GM12878 (cell line): Measurements from ENCODE around the gene TMEM237. TPM values are rescaled to one million over a fixed set of nuclear protein-coding genes. Genes with fewer than 3 reads are reported as not detected.

Experiments used
- ATAC-seq: fragments of 200-7000 bp; cut with Tn5 transposase; 3 replicates; pipeline ENCODE4 v1.9.1; 2020; ENCODE audit warnings: mild to moderate bottlenecking, moderate library complexity
- BruUV-seq: library from RNA; stranded (reverse); fragments of 400-500 nt; replicated peaks from 2 replicates; lab custom pipeline; 2021; lab: Mats Ljungman, UMichigan
- CTCF ChIA-PET: fragments of 300-600 bp; sonication (Branson Sonifier 250); formaldehyde crosslinking; extraction: SDS; loops from one replicate; lab custom pipeline; 2021; ENCODE audit warnings: inconsistent platforms; lab: Yijun Ruan, JAX
- POLR2A ChIA-PET: fragments of 350-600 bp; formaldehyde crosslinking; extraction: SDS; loops from one replicate; lab custom pipeline; 2021; ENCODE audit warnings: inconsistent platforms; lab: Charles Lee
- RAD21 ChIA-PET: fragments of 300-600 bp; sonication (Branson Sonifier 250); formaldehyde crosslinking; loops from one replicate; lab custom pipeline; 2023; ENCODE audit warnings: antibody characterized with exemption; ENCODE audit not compliant: unreplicated experiment; lab: Charles Lee
- SMC1A ChIA-PET: fragments of 300-600 bp; sonication (Branson Sonifier 250); formaldehyde crosslinking; loops from one replicate; lab custom pipeline; 2023; ENCODE audit not compliant: unreplicated experiment, uncharacterized antibody; lab: Charles Lee
- DNase-seq: peaks from one replicate; pipeline ENCODE4 v3.0.0-alpha.2; 2011; ENCODE audit warnings: low read depth, low spot score
- FAIRE-seq: peaks from 3 replicates; lab custom pipeline; 2011; peaks lifted over from hg19 to GRCh38; lab: Jason Lieb, UNC
- H2AFZ ChIP-seq: 2 replicates; pipeline ENCODE4 v1.6.0; 2011; ENCODE audit warnings: low read depth, low read length, control low read depth; ENCODE audit not compliant: control insufficient read depth
- H3K27ac ChIP-seq: 2 replicates; pipeline ENCODE4 v1.5.1; 2011; ENCODE audit warnings: control low read depth; ENCODE audit not compliant: control insufficient read depth, insufficient read depth
- H3K27me3 ChIP-seq, 2 experiments: replicated peaks in 1 of 2; 2 replicates each; pipeline versions ENCODE4 v1.6.0 to v1.6.1; 2011; ENCODE audit warnings: low read length in 1 of 2; ENCODE audit not compliant: control insufficient read depth in 2 of 2, insufficient read depth in 2 of 2
- H3K36me3 ChIP-seq, 2 experiments: 2 replicates each; pipeline ENCODE4 v1.5.1; 2011; ENCODE audit warnings: low read length in 1 of 2; ENCODE audit not compliant: control insufficient read depth in 2 of 2, insufficient read depth in 2 of 2
- H3K4me1 ChIP-seq: 2 replicates; pipeline ENCODE4 v1.6.1; 2011; ENCODE audit warnings: mild to moderate bottlenecking, low read length, moderate library complexity, mixed read lengths; ENCODE audit not compliant: control insufficient read depth, insufficient read depth
- H3K4me2 ChIP-seq: 2 replicates; pipeline ENCODE4 v1.6.0; 2011; ENCODE audit warnings: control low read depth; ENCODE audit not compliant: control insufficient read depth, insufficient read depth
- H3K4me3 ChIP-seq: fragments of 200-600 bp; sonication (generic); 2 replicates; pipeline ENCODE4 v1.5.1; 2016
- H3K79me2 ChIP-seq: 2 replicates; pipeline ENCODE4 v1.6.0; 2011; ENCODE audit warnings: low read length; ENCODE audit not compliant: control insufficient read depth, insufficient read depth
- H3K9ac ChIP-seq: 2 replicates; pipeline ENCODE4 v1.8.0; 2011; ENCODE audit warnings: low read length, control low read depth, mixed read lengths; ENCODE audit not compliant: control insufficient read depth, insufficient read depth
- H3K9me3 ChIP-seq: replicated peaks from 3 replicates; pipeline ENCODE4 v1.5.1; 2011; ENCODE audit warnings: mild to moderate bottlenecking, low read length; ENCODE audit not compliant: control insufficient read depth, insufficient read depth
- H4K20me1 ChIP-seq: 2 replicates; pipeline ENCODE4 v1.6.0; 2011; ENCODE audit not compliant: control insufficient read depth, insufficient read depth
- ATF3 ChIP-seq: IDR thresholded peaks from 2 replicates; pipeline ENCODE4 v1.6.1; 2011; ENCODE audit warnings: low read depth, mild to moderate bottlenecking, low read length, moderate library complexity, borderline replicate concordance; ENCODE audit errors: extremely low read depth
- CHD4 ChIP-seq: fragments of 200-600 bp; sonication (generic); IDR thresholded peaks from 2 replicates; pipeline ENCODE4 v1.6.1; 2016; ENCODE audit warnings: mild to moderate bottlenecking
- E2F4 ChIP-seq: IDR thresholded peaks from 2 replicates; pipeline ENCODE4 v1.6.1; 2012; ENCODE audit warnings: low read depth, low read length, improper control_type of control experiment
- MTA2 ChIP-seq: fragments of 450-650 bp; IDR thresholded peaks from 2 replicates; pipeline ENCODE4 v1.6.1; 2016; ENCODE audit warnings: low read depth, mild to moderate bottlenecking, moderate library complexity
- MYB ChIP-seq: fragments of 150-350 bp; IDR thresholded peaks from 2 replicates; pipeline ENCODE4 v1.6.1; 2014; ENCODE audit warnings: mild to moderate bottlenecking, low read depth, low read length, borderline replicate concordance
- NFIC ChIP-seq: IDR thresholded peaks from 2 replicates; pipeline ENCODE4 v1.6.1; 2012; ENCODE audit warnings: low read depth, mild to moderate bottlenecking, inconsistent platforms, low read length, moderate library complexity
- PRDM15 ChIP-seq: fragments of 450-650 bp; formaldehyde crosslinking; IDR thresholded peaks from 2 replicates; pipeline ENCODE4 v1.4.0; 2020; ENCODE audit warnings: mild to moderate bottlenecking, moderate library complexity
- SIN3A ChIP-seq: IDR thresholded peaks from 2 replicates; pipeline ENCODE4 v1.6.1; 2012; ENCODE audit warnings: low read depth, low read length, improper control_type of control experiment
- SMC3 ChIP-seq: IDR thresholded peaks from 2 replicates; pipeline ENCODE4 v1.6.1; 2011; ENCODE audit warnings: low read length, improper control_type of control experiment, borderline replicate concordance
- ZBTB33 ChIP-seq: fragments of 450-650 bp; IDR thresholded peaks from 2 replicates; pipeline ENCODE4 v1.6.1; 2017; ENCODE audit warnings: mild to moderate bottlenecking
- WGBS: methylation state at CpG from one replicate; pipeline ENCODE4 v1.1.6; 2016; ENCODE audit warnings: low lambda C conversion rate; ENCODE audit not compliant: insufficient replicate concordance, insufficient coverage; ENCODE audit errors: missing lambda C conversion rate; 5-methylcytosine and 5-hydroxymethylcytosine counted together
- in situ Hi-C: fragments of 300-500 bp; cut with MboI; formaldehyde crosslinking; loops from 9 replicates; pipeline ENCODE4 v1.14.3; 2018; ENCODE audit warnings: mixed read lengths
- intact Hi-C: fragments of 100-400 bp; cut with micrococcal nuclease; formaldehyde crosslinking; loops from one replicate; pipeline ENCODE4 v1.14.2; 2022; ENCODE audit not compliant: unreplicated experiment
- polyA plus RNA-seq, 11 experiments: library from polyadenylated mRNA; depleted of rRNA in 4 of 11; unstranded in 6 of 11; stranded (reverse) in 5 of 11; fragments of >200 nt; fragmentation: Nextera tagmentation in 4 of 11; fragmentation: Illumina TruSeq in 1 of 11; extraction: Ambion mirVana in 4 of 11; extraction: Trizol in 1 of 11; gene quantifications; 1 replicate in 1 of 11; 2 replicates in 10 of 11; pipeline versions ENCODE4 v1.2.1 to v1.2.3, GENCODE V29; 2011 to 2016; ENCODE audit warnings: inconsistent platforms in 2 of 11, missing spikeins in 2 of 11, low read depth in 1 of 11
- total RNA-seq, 4 experiments: library from RNA; depleted of rRNA in 3 of 4; stranded (reverse); fragments of >200 nt in 3 of 4; fragmentation: Illumina TruSeq in 1 of 4; extraction: Trizol in 1 of 4; gene quantifications; 2 replicates each; pipeline versions ENCODE4 v1.2.1 to v1.2.3, GENCODE V29; 2013 to 2021

Gene TMEM237
- total and polyA plus RNA-seq, 10 of the 15 experiments (the other 5 are each of a cell fraction or from before 2014, with no cell fraction given) = 15.0 to 43.7 (median 29.3) TPM

GRCh38 chr2:201674794-201675193 lies 31.5 kb upstream of the TMEM237 start:
- H3K4me1 ChIP-seq = no peaks in the 10 kb centered on the region
- no peak overlapping the region for H2AFZ ChIP-seq
- no TSS peak for BruUV-seq
- H3K4me2 ChIP-seq = no peak overlapping the region
- H3K36me3 ChIP-seq = no peaks in the 10 kb centered on the region
- in situ Hi-C loops (no loop called here), intact Hi-C loops (no loop called here)
- ChIA-PET CTCF (no interaction called here), SMC1A (no interaction called here), RAD21 (no interaction called here), POLR2A (no interaction called here)
- no peaks in the 10 kb centered on the region for H3K27me3 ChIP-seq
- no peak overlapping the region for H3K27ac ChIP-seq
- DNase-seq = no peak
- no peaks in the 10 kb centered on the region for H3K79me2 ChIP-seq
- no peak overlapping the region for H3K4me3 ChIP-seq
- ATAC-seq = no peak
- no peak overlapping the region for H3K9ac ChIP-seq
- TF ChIP-seq SMC3 (no peak), SIN3A (no peak), ATF3 (no peak), MYB (no peak), MTA2 (no peak), E2F4 (no peak), NFIC (no peak), CHD4 (no peak), ZBTB33 (no peak), PRDM15 (CRISPR knock-in tag) (no peak)
- H3K9me3 ChIP-seq = no peaks in the 10 kb centered on the region
- no peaks in the 10 kb centered on the region for H4K20me1 ChIP-seq
- WGBS = 30% methylated on average over 3 of the region's 3 CpGs
- no peak for FAIRE-seq
